ENCODE results near the gene STON2. TPM values are rescaled to one million over a fixed set of nuclear protein-coding genes. Genes with fewer than 3 reads are reported as not detected.

STON2 gene
- total RNA-seq, 1 experiment from 2014 or later: 12.3 TPM

DNA sequence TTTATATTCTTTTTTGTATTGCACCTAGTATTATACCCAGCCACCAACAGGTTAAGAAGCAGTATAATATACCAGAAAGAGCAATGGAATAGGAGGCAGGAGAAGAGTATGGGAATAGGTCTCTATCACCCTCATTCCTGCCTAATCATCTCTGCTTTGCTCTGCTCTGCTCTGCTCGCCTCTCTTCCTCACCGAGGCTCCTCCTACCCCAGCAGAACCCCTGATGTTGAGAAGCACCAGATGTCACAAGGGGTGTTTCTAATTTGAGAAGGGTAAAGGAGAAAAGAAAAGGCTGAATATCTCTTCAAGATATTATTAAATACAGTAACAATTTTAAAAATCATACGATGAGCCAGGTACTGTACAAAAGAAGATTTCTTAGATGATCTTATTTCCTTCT, 89.0 kb downstream of the STON2 start:
- Histone ChIP-seq H3K9ac (ENCODE audit: low read length) (no peak overlapping the region), H3K79me2 (ENCODE audit: low read length) (no peaks in the 10 kb centered on the region), H3K4me1 (ENCODE audit: insufficient read depth, low read length) (no peaks in the 10 kb centered on the region), H3K36me3 (ENCODE audit: low read depth, low read length) (no peaks in the 10 kb centered on the region), H3K9me2 (replicated peaks; ENCODE audit: low read length) (no peaks in the 10 kb centered on the region), H3K4me3 (ENCODE audit: low read length) (no peak overlapping the region), H3F3A (ENCODE audit: low read length, unreplicated experiment) (no peaks in the 10 kb centered on the region), H4K20me1 (ENCODE audit: low read length) (no peaks in the 10 kb centered on the region), H2AFZ (ENCODE audit: low read length) (no peak overlapping the region), H3K9me3 (ENCODE audit: low read length) (no peaks in the 10 kb centered on the region), H3K27me3 (ENCODE audit: low read length) (no peaks in the 10 kb centered on the region), H3K4me2 (ENCODE audit: low read length) (no peak overlapping the region), H3K27ac (ENCODE audit: low read length) (no peak overlapping the region)
- ChIA-PET POLR2A (ENCODE audit: unreplicated experiment) (no interaction called here), CTCF (no interaction called here)
- no TSS peak for BruUV-seq (replicated peaks)
- intact Hi-C loops (cut with micrococcal nuclease): no loop called here
- ATAC-seq (no peak), DNase-seq (no peak)
- TF ChIP-seq EZH2 (IDR thresholded peaks at IDR 0.05; ENCODE audit: low read length, unreplicated experiment) (no peak), EZH2phosphoT487 (IDR thresholded peaks at IDR 0.05; ENCODE audit: borderline replicate concordance, low read length) (no peak)
- TF ChIP-seq, protein P1, sequence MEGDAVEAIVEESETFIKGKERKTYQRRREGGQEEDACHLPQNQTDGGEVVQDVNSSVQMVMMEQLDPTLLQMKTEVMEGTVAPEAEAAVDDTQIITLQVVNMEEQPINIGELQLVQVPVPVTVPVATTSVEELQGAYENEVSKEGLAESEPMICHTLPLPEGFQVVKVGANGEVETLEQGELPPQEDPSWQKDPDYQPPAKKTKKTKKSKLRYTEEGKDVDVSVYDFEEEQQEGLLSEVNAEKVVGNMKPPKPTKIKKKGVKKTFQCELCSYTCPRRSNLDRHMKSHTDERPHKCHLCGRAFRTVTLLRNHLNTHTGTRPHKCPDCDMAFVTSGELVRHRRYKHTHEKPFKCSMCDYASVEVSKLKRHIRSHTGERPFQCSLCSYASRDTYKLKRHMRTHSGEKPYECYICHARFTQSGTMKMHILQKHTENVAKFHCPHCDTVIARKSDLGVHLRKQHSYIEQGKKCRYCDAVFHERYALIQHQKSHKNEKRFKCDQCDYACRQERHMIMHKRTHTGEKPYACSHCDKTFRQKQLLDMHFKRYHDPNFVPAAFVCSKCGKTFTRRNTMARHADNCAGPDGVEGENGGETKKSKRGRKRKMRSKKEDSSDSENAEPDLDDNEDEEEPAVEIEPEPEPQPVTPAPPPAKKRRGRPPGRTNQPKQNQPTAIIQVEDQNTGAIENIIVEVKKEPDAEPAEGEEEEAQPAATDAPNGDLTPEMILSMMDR (conservative IDR thresholded peaks at IDR 0.05; ENCODE audit: low read depth, low read length): no peak

DNA sequence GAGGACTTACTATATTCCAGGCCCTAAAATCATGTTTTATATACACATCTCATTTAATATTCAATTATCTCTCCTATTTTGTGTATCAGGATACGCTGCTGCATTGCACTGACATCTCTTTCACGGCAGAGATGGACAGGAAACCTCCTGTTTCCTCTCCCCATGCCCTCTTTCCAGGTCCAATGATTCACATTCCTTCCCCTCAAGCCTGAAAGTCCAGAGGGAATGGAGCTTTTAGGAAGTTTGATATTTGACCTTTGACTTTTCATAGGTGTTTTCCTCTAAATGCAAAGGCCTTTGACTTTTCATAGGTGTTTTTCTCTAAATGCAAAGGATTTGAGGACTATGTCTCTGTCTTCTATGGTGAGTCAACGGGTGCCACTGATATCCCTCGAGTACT, 89.5 kb downstream of the STON2 start:
- no peak overlapping the region for H3K9ac ChIP-seq (ENCODE audit: low read length)
- no peak for TF ChIP-seq EZH2phosphoT487 (IDR thresholded peaks at IDR 0.05; ENCODE audit: borderline replicate concordance, low read length)
- no peak for TF ChIP-seq EZH2 (IDR thresholded peaks at IDR 0.05; ENCODE audit: low read length, unreplicated experiment)
- no peaks in the 10 kb centered on the region for H3K36me3 ChIP-seq (ENCODE audit: low read depth, low read length)
- ChIA-PET CTCF (no interaction called here), POLR2A (ENCODE audit: unreplicated experiment) (no interaction called here)
- H2AFZ ChIP-seq (ENCODE audit: low read length): no peak overlapping the region
- no TSS peak for BruUV-seq (replicated peaks)
- no peaks in the 10 kb centered on the region for H3K9me3 ChIP-seq (ENCODE audit: low read length)
- no peaks in the 10 kb centered on the region for H3F3A ChIP-seq (ENCODE audit: low read length, unreplicated experiment)
- H3K27me3 ChIP-seq (ENCODE audit: low read length): no peaks in the 10 kb centered on the region
- H3K9me2 ChIP-seq (replicated peaks; ENCODE audit: low read length): no peaks in the 10 kb centered on the region
- no peaks in the 10 kb centered on the region for H3K4me1 ChIP-seq (ENCODE audit: insufficient read depth, low read length)
- no peak overlapping the region for H3K4me2 ChIP-seq (ENCODE audit: low read length)
- no peak for ATAC-seq
- intact Hi-C loops (cut with micrococcal nuclease): no loop called here
- H3K79me2 ChIP-seq (ENCODE audit: low read length): no peaks in the 10 kb centered on the region
- no peak for DNase-seq
- no peaks in the 10 kb centered on the region for H4K20me1 ChIP-seq (ENCODE audit: low read length)
- no peak overlapping the region for H3K4me3 ChIP-seq (ENCODE audit: low read length)
- no peak overlapping the region for H3K27ac ChIP-seq (ENCODE audit: low read length)

DNA sequence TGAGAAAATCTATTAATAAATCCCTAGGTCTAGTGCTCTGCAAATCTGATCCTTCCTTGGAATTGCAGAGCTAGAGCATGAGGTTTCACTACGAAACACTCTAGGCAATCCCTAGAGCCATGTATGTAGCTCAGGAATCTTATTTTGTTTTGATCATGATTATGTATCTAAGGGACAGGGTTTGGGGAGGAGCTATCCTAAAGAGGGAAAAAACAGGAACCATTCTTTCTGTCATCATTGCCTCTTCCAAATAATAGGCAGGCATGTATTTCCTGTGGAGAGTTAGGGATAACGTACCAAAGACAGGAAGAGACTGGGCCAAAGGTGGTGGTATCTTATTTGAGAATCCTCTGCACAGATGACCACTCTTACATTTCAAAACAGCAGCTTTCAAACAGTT, 90.6 kb downstream of the STON2 start:
- Histone ChIP-seq H3K9me2 (replicated peaks; ENCODE audit: low read length) (no peaks in the 10 kb centered on the region), H2AFZ (ENCODE audit: low read length) (no peak overlapping the region), H3K79me2 (ENCODE audit: low read length) (no peaks in the 10 kb centered on the region), H3K4me1 (ENCODE audit: insufficient read depth, low read length) (no peaks in the 10 kb centered on the region), H3K27ac (ENCODE audit: low read length) (no peak overlapping the region), H3K27me3 (ENCODE audit: low read length) (no peaks in the 10 kb centered on the region), H3K4me3 (ENCODE audit: low read length) (no peak overlapping the region), H4K20me1 (ENCODE audit: low read length) (no peaks in the 10 kb centered on the region), H3K9me3 (ENCODE audit: low read length) (no peaks in the 10 kb centered on the region), H3F3A (ENCODE audit: low read length, unreplicated experiment) (no peaks in the 10 kb centered on the region), H3K9ac (ENCODE audit: low read length) (no peak overlapping the region), H3K4me2 (ENCODE audit: low read length) (no peak overlapping the region), H3K36me3 (ENCODE audit: low read depth, low read length) (no peaks in the 10 kb centered on the region)
- CTCF ChIA-PET: no interaction called here
- ATAC-seq: no peak
- TF ChIP-seq, protein P1 (conservative IDR thresholded peaks at IDR 0.05; ENCODE audit: low read depth, low read length): no peak
- no peak for TF ChIP-seq EZH2 (IDR thresholded peaks at IDR 0.05; ENCODE audit: low read length, unreplicated experiment)
- TF ChIP-seq EZH2phosphoT487 (IDR thresholded peaks at IDR 0.05; ENCODE audit: borderline replicate concordance, low read length): no peak
- DNase-seq: no peak
- POLR2A ChIA-PET (ENCODE audit: unreplicated experiment): no interaction called here
- intact Hi-C loops (cut with micrococcal nuclease): no loop called here
- BruUV-seq (replicated peaks): no TSS peak
